Measurements from ENCODE around the gene GFRA4.

- no peak for TF ChIP-seq CTCF (conservative IDR thresholded peaks at IDR 0.05; ENCODE audit: low read depth, low read length)
- TF ChIP-seq EZH2 (IDR thresholded peaks at IDR 0.05; ENCODE audit: borderline replicate concordance, low read depth, low read length, poor library complexity, severe bottlenecking), result no peak
Observed at GRCh38 chr20:3614466-3614865, 48.7 kb downstream of the GFRA4 start.

All from A673 (cell line).